Stimulated activated CD8-positive, alpha-beta memory T cell treated with anti-CD3 and anti-CD28 coated beads, Interleukin-15, amount 100 ng/mL, for 4 hours (primary cell): Measurements from ENCODE around the gene TOP2A.
"Not testable (repeated sequence)": the region's sequence is repeated elsewhere in the genome, so short reads cannot be mapped to it uniquely, and the experiment has no call there.

ENCODE experiments used
- DNase-seq, 2 donors: peaks; one replicate each; pipeline ENCODE4 v3.0.0-alpha.2; 2020; ENCODE audit warnings: low read depth in 2 of 2

TOP2A gene

DNA sequence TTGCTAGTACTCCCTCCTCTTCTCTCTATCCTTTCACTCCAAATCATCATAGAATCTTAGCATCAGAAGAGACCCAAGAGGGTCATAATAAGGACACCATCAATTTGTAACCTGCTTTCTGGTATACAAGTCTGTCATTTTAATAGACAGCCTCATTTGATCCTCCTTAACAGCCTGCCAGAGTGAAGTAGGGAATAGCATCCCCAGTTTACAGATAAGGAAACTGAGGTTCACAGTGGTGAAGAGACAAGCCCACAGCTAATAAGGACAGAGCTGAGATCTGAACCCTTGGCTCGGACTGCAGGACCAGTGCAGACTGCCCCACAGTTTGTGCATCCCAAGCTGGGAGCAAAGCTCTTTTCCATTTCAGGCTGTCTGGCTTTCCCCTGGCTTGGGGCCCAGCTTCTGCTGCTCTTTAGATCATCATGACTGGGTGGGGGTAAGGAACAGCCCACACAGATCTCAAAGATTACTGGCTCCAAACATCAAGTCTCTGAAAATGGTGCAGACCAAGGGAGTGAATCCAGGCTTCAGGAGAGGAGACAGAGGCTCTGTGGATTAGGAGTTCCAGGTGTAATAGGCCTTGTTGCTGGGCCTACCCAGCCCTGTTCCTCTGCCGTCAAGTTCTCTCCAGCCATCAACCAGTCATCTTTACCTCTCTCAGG, 15.3 kb upstream of the TOP2A start:
- no peak for DNase-seq

DNA sequence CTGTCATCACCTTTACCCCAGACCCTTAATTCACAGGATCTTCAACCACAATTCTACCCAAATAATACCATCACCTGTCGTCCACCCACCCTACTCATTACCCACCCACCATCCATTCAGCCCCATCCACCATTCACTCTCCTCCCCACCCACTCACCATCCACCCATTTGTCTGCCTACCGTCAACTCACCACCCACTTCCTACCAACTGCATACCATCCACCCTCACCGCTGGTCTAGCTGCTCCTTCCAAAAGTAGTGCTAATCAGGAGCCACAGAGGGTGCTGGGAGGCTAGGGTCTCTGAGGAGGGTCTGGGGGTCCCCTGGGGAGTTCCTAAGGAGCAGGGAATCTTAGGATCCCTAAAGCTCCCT, 13.5 kb upstream of the TOP2A start:
- no peak for DNase-seq

DNA sequence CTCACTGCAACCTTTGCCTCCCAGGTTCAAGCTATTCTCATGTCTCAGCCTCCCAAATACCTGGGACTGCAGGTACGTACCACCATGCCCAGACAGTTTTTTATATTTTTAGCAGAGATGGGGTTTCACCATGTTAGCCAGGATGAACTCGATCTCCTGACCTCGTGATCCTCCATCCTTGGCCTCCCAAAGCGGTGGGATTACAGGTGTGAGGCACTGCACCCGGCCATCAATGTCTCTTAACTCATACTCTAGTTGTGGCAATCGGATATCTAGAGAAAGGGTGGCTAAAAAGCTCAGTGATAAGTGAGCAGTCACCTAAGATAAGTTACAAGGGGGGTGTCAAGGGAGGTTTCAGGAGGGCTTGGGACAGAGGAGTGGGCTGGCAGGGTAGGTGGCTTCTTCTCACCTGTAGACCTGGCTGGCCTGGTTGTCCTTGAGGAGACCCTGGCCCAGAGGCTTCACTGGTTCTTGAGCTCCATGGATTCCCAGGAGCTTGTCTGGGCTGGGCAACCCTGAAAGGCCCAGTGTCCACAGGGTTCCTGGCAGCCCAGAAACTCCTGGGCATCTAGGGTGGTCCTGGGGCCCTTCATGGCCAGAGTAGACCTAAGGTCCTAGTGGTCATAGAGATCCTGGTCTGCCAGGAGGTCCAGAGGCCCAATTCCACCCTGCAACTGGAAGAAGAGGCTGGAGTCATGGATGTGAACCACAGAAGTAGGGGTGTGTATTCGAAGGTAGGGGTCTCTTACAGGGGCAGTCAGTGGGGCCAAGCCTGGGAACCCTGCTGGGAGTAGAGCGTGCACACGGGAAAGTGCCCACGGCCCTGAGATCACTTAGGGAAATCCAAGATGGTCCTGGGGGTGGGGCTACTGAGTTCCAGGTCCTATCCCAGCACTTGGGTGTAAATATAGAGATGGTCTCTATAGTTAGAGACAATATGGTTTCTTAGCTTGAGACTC, 12.9 kb upstream of the TOP2A start:
- no peak for DNase-seq

DNA sequence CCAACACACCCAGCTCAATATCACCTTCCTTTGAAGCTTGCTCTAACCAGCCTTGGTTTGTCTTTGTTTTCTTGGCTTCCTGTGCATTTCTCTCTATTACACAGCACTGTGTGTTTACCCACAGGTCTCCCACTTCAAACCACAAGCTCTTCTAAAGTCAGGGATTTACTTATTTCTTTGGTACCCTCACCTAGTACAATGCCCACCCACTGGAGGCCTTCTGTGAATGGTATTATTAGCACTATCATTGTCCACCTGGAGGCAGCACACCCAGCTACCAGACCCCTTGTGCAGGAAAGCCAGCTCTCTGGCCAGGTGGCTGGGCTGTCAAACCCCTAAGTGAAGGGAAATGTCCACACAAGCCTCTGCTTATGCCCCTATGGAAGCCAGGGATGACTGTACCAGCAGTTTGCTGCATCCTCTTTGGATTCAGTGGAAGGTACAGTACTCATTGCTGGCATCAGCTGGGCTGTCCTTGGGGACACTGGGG, 9.4 kb upstream of the TOP2A start:
- no peak for DNase-seq

DNA sequence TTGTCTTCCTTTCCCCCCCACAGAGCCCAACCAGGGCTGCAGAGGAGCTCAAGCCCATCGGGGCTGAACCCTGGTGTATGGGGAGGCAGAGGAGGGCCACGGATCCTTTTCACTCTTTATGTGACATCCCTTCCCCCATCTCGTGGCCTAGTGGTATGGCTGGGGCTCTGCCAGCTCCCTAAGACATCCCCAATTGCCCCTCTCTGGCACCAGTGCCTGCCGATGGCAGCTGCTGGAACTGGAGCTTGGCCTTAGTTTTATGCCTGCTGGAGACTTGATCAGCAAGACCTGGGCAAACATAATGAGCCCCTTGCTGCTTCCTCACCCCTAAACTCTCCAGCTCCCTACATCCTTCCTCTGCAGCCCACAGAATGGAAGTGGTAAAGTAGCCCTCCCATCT, 8.0 kb upstream of the TOP2A start:
- DNase-seq: no peak

DNA sequence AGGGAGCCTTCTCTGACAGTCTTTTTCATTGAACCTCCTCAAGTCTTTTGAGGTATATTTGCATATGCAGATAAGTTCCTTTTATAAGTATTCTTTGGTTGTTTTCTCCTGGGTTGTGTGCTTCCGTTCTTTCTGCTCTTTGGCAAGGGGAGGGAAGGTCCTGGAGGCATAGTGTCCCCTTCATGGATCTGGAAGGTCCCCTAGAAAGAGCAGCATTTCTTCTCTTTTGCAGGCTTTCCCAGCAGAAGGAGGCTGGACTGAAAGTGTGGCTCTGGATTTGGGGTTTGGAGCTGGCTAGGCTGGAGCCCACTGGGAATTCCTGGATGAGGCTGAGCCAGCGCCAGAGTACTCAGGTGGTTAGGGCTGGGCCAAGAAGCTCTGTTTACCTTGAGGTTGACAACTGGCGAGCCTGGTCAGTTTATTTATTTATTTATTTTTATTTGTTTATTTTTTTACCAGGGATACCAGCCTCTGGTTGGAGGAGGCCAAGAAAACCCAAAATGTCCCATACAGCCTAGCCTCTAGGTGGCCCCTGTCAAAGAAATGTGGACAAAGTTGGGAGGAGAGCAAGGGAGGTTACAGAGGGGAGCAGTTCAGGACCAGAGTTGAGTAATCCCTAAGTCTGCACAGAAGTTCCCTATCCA, 5.4 kb upstream of the TOP2A start:
- DNase-seq: no peak

- no peak for DNase-seq
These were observed 2.0 kb upstream of the TOP2A start for GRCh38 chr17:40419559-40420331.

- no peak for DNase-seq
These were observed 671 bp upstream of the TOP2A start for GRCh38 chr17:40418428-40418706.

GRCh38 chr17:40417258-40417608, 463 bp downstream of the TOP2A start:
- DNase-seq: no peak

DNA sequence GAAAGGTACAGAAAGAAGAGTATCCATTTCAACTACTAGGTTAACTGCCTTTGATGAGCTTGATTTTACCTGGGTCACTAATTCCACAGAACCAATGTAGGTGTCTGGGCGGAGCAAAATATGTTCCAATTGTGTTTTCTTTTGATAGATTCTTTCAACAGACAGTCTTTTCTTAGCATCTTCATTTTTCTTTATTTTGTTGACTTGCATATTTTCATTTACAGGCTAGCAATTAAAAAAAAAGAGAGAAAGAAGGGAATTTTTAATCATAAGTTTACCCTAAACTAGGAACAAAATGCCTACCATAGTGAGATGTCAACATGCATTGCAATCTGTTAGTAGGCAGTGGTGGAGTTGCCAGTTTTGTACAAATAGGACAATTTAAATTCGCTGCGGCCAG, 1.0 kb downstream of the TOP2A start:
- no peak for DNase-seq

DNA sequence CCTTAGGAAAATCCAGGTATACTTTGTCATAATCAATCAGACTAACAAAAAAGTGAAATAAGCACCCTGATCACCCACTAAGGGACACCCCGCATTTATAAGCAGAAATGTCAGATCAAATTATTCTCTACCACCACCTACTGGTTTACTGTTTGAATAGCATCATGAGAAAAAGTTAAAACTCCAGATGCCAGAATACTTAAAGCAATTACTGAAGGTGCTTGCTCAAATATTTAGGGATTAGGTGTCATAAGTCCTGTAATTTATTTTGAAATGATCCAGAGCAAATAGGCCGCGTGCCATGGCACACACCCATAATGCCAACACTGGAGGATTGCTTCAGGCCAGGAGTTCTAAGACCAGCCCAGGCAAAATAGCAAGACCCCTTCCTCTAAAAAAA, 2.3 kb downstream of the TOP2A start:
- no peak for DNase-seq

DNA sequence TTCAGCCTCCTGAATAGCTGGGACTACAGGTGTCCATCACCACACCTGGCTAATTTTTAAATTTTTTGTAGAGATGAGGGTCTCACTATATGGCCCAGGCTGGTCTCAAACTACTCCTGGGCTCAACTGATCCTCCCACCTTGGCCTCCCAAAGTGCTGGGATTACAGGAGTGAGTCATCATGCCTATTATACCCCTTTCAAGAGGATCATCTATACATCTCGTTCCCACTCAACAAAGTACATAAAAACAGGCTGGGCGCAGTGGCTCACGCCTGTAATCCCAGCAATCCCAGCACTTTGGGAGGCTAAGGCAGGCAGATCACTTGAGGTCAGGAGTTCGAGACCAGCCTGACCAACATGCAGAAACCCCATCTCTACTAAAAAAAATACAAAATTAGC, 3.4 kb downstream of the TOP2A start:
- DNase-seq: not testable (repeated sequence)

- DNase-seq: no peak
These were observed 4.8 kb downstream of the TOP2A start for GRCh38 chr17:40412880-40413279.

- no peak for DNase-seq
These were observed 5.9 kb downstream of the TOP2A start for GRCh38 chr17:40411821-40412220.

- DNase-seq: no peak
These were observed 7.6 kb downstream of the TOP2A start for GRCh38 chr17:40410082-40410481.

DNA sequence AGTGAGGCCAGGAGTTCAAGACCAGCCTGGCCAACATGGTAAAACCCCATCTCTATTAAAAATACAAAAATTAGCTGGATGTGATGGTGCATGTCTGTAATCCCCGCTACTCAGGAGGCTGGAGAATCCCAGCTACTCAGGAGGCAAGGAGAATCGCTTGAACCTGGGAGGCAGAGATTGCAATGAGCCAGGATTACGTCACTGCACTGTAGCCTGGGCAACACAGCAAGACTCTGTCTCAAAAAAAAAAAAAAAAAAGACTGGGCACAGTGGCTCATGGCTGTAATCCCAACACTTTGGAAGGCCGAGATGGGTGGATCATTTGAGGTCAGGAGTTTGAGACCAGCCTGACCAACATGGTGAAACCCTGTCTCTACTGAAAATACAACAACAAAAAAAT, 8.2 kb downstream of the TOP2A start:
- not testable (repeated sequence) for DNase-seq

- no peak for DNase-seq
These were observed 10.2 kb downstream of the TOP2A start for GRCh38 chr17:40407460-40407859.

GRCh38 chr17:40404003-40404402, 13.7 kb downstream of the TOP2A start:
- no peak for DNase-seq

DNA sequence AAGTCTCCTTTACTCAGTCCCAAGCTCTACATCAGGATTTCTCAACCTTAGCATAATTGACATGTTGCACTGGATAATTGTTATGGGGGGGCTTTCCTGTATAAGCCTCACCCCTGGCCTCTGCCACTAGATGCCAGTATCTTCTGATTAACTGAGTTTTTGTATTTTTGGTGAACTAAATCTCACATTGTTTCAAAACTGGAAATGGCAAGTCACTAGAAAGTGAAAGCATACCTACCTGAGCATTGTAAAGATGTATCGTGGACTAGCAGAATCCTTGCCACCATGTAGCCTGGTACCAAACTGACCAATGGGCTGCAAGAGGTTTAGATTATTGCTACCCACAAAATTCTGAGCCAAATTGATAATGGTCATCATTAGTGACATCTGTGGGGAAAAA, 15.0 kb downstream of the TOP2A start:
- no peak for DNase-seq

DNA sequence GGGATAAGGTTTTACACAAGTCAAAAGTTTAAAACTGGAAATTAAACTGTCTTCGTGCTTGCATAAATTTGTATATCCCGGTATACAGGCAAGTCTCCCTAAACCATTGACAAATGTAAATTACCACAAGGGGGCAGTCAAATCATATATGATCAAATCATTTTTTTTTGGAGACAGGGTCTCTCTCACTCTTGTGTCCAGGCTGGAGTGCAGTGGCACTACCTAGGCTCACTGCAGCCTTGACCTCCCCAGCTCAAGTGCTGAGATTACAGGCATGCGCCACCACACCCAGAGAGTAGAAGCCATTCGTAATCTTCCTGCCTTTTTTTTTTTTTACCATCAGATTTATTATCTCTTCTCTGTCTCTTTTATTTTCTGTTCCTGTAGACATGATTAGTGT, 18.5 kb downstream of the TOP2A start:
- DNase-seq: no peak

DNA sequence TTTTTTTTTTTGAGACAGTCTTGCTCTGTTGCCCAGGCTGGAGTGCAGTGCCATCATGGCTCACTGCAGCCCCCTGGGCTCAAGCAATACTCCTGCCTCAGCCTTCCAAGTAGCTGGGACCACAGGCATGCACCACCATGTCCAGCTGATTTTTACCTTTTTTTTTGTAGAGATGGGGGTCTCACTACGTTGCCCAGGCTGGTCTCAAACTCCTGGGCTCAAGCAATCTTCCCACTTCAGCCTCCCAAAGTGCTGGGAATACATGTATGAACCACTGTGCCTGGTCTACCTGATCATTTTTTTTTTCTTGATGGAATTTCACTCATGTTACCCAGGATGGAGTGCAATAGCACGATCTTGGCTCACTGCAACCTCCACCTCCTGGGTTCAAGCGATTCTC, 31.1 kb downstream of the TOP2A start:
- DNase-seq: not testable (repeated sequence)

- DNase-seq: no peak
These were observed 35.4 kb downstream of the TOP2A start for GRCh38 chr17:40382251-40382650.
